Measurements from ENCODE around the gene FTMT. TPM values are rescaled to one million over a fixed set of nuclear protein-coding genes. Genes with fewer than 3 reads are reported as not detected.

The FTMT gene
- total and polyA plus RNA-seq, 2 donors = not detected

- WGBS = 87% methylated on average over 2 of the region's 2 CpGs
- H3K27ac ChIP-seq (ENCODE audit: low read depth) = no peak overlapping the region
- DNase-seq (ENCODE audit: extremely low spot score) = no peak
Measured at GRCh38 chr5:121872856-121873255, 21.2 kb downstream of the FTMT start.

DNA sequence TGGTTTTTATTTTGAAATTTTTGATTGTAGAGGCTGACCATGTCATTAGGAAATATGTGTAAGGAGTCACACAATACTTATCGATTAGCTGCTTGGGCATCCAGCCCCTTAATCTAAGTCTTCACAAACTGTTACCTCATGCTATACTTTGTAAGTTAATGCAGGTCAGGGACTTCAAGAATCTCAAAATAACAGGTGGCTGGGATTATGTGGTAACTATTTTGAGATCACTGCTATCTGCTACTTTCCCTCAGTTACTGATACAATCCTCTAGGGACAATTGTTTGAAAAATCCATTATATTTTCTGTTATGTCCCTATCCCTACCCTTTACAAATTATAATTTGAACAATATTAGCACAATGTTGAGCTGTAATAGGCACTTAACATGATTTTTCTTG, 21.7 kb downstream of the FTMT start:
- no peaks in the 10 kb centered on the region for H3K36me3 ChIP-seq (ENCODE audit: insufficient read depth)
- WGBS = 87% methylated on average over 1 of the region's 1 CpG
- DNase-seq (ENCODE audit: extremely low spot score) = no peak
- H3K4me1 ChIP-seq (ENCODE audit: insufficient read depth) = no peaks in the 10 kb centered on the region
- H3K4me3 ChIP-seq (ENCODE audit: low read depth, low read length) = no peak overlapping the region
- H3K27ac ChIP-seq (ENCODE audit: low read depth) = no peak overlapping the region

More at GRCh38 chr5:121872856-121873255, 21.2 kb downstream of the FTMT start:
- Histone ChIP-seq H3K4me3 (ENCODE audit: low read depth, low read length) (no peak overlapping the region), H3K36me3 (ENCODE audit: insufficient read depth) (no peaks in the 10 kb centered on the region), H3K4me1 (ENCODE audit: insufficient read depth) (no peaks in the 10 kb centered on the region)

- no peak overlapping the region for H3K27ac ChIP-seq (ENCODE audit: low read depth)
- no peaks in the 10 kb centered on the region for H3K36me3 ChIP-seq (ENCODE audit: insufficient read depth)
- H3K4me3 ChIP-seq (ENCODE audit: low read depth, low read length) = no peak overlapping the region
- 31% methylated on average over 2 of the region's 2 CpGs for WGBS
- H3K4me1 ChIP-seq (ENCODE audit: insufficient read depth) = no peaks in the 10 kb centered on the region
- no peak for DNase-seq (ENCODE audit: extremely low spot score)
Measured at GRCh38 chr5:121885630-121886029, 33.9 kb downstream of the FTMT start.

DNA sequence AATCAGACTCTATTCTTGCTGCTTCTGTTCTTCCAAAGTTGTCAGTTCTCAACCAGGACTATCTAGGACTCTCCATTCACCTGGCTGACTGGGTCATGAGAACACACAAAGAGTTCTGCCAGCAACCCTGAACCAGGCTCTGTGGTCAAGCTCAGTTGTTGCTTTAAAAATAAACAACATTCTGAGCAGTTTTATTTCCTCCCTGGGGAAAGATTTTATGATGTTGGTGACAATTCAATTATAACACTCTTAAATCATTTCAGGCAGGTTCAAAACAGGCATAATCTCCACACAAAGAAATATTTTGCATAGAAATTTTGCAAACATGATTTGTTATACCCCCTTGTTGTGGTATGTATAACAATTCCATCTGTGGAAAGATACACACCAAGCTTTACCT, 36.0 kb downstream of the FTMT start:
- Histone ChIP-seq H3K4me1 (ENCODE audit: insufficient read depth) (no peaks in the 10 kb centered on the region), H3K4me3 (ENCODE audit: low read depth, low read length) (no peak overlapping the region), H3K27ac (ENCODE audit: low read depth) (no peak overlapping the region), H3K36me3 (ENCODE audit: insufficient read depth) (no peaks in the 10 kb centered on the region)
- no peak for DNase-seq (ENCODE audit: extremely low spot score)

DNA sequence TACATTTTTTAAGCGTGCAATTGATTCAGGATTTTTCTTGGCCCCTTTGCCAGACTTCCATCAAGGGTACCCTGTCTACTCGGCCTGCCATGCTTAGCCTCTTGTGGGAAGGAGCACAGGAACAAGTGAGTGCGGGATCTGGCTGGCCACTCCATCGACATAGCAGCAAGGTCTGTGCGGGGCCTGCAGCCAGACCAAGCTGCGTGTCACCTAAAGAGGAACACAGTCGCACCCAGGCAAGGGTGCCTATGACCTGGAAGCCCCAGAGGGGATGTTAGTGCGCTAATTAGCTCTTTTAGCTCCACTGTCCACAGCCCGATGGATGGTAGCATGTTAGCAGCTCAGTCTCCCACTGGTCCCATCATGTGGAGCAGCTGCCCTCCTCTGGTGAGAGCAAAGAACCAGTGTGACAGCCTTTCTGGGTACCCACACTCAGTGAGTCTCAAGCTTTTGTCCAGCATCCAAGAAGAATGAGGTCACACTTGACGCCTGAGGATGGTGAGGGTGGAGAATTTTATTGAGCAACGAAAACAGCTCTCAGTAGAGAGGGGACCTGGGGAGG, 38.7 kb downstream of the FTMT start:
- no peak for DNase-seq (ENCODE audit: extremely low spot score)
- H3K36me3 ChIP-seq (ENCODE audit: insufficient read depth) = no peaks in the 10 kb centered on the region
- H3K4me3 ChIP-seq (ENCODE audit: low read depth, low read length) = no peak overlapping the region
- H3K4me1 ChIP-seq (ENCODE audit: insufficient read depth) = no peaks in the 10 kb centered on the region
- WGBS = 96% methylated on average over 11 of the region's 11 CpGs
- H3K27ac ChIP-seq (ENCODE audit: low read depth) = no peak overlapping the region

GRCh38 chr5:121897341-121897740, 45.7 kb downstream of the FTMT start:
- Histone ChIP-seq H3K4me3 (ENCODE audit: low read depth, low read length) (no peak overlapping the region), H3K36me3 (ENCODE audit: insufficient read depth) (no peaks in the 10 kb centered on the region), H3K4me1 (ENCODE audit: insufficient read depth) (no peaks in the 10 kb centered on the region), H3K27ac (ENCODE audit: low read depth) (no peak overlapping the region)
- WGBS = 85% methylated on average over 5 of the region's 5 CpGs
- DNase-seq (ENCODE audit: extremely low spot score) = no peak

- no peaks in the 10 kb centered on the region for H3K4me1 ChIP-seq (ENCODE audit: insufficient read depth)
- DNase-seq (ENCODE audit: extremely low spot score) = no peak
- no peak overlapping the region for H3K27ac ChIP-seq (ENCODE audit: low read depth)
- H3K36me3 ChIP-seq (ENCODE audit: insufficient read depth) = no peaks in the 10 kb centered on the region
- no peak overlapping the region for H3K4me3 ChIP-seq (ENCODE audit: low read depth, low read length)
Measured at GRCh38 chr5:121899346-121899745, 47.7 kb downstream of the FTMT start.

Other genes with a start within 250 kb of the FTMT start
- gene SRFBP1, start 110.1 kb downstream of the FTMT start, total RNA-seq = 33.5 TPM
- 5.8 TPM for gene SRFBP1, start 110.1 kb downstream of the FTMT start, polyA plus RNA-seq
- gene LOX, start 226.4 kb downstream of the FTMT start, total RNA-seq = 158 TPM
- gene LOX, start 226.4 kb downstream of the FTMT start, polyA plus RNA-seq = 15.0 TPM

All from urinary bladder (tissue), 4 donors.